Measurements from ENCODE around the gene HNRNPL.
"Not testable (repeated sequence)": the region's sequence is repeated elsewhere in the genome, so short reads cannot be mapped to it uniquely, and the experiment has no call there.

The HNRNPL gene

DNA sequence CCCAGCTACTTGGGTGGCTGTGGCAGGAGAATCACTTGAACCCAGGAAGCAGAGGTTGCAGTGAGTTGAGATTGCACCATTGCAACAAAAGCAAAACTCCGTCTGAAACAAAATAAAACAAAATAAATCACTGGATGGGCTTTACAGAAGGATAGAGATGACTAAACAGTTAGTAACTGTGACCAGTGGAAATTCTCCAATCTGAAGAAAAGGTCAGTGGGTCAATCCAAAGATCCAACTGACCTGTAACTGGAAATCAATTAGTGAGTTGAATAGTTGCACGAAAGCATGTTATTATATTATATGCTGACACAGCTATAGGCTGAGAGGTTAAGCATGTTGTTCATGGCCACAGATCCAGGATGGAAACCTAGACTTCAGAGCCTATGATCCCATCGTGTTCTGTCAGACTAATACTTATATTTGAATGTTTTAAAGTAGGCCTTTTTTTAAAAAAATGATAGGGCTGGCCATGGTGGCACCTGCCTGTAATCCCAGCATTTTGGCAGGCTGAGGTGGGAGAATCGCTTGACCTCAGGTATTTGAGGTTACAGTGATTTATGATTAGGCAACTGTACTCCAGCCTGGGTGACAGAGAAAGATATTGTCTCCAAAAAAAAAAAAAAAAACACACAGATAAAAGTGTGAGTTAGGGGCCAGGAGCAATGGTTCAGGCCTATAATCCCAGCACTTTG, 19.6 kb downstream of the HNRNPL start:
- in situ Hi-C loops (cut with MboI; ENCODE audit: low sequenced_read_pairs) = no loop called here

DNA sequence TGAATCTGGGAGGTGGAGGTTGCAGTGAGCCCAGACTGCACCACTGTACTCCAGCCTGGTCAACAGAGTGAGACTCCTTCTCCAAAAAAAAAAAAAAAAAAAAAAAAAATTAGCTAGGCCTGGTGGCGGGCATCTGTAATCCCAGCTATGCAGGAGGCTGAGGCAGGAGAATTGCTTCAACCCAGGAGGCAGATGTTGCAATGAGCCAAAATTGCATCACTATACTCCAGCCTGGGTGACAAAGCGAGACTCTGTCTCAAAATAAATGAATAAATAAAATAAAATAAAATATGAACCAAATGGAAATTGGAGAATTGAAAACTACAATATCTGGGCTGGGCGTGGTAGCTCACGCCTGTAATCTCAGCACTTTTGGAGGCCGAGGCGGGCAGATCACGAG, 20.6 kb downstream of the HNRNPL start:
- in situ Hi-C loops (cut with MboI; ENCODE audit: low sequenced_read_pairs) = not testable (repeated sequence)

DNA sequence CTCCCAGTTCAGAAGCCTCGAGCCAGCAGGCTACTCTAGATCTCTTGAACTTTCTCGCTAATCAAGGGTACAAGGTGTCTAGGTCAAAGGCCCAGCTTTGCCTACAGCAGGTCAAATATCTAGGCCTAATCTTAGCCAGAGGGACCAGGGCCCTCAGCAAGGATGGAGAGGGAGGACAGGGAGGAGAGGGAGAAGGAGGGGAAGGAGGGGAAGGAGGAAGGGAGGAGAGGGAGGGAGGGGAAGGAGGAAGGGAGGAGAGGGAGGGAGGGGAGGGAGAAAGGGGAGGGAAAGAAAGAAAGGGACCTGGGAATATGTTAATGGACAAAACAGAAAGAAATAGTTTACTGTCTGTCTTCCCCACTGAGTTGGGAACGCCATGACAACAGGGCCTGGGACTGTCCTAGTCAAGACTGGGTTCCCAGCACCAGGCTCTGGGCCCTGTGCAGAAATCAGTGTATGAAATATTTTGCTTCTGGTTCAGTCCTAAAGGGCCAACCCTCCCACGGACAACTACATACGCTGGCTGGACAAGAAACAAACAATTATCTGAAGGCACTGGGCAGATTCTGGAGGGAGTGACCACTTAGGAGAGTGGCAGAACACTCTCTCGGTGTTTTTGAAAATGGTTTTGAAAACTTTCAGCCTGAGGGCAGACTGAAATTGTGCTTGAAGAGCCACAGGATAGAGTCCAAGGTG, 22.8 kb downstream of the HNRNPL start:
- in situ Hi-C loops (cut with MboI; ENCODE audit: low sequenced_read_pairs) = no loop called here

DNA sequence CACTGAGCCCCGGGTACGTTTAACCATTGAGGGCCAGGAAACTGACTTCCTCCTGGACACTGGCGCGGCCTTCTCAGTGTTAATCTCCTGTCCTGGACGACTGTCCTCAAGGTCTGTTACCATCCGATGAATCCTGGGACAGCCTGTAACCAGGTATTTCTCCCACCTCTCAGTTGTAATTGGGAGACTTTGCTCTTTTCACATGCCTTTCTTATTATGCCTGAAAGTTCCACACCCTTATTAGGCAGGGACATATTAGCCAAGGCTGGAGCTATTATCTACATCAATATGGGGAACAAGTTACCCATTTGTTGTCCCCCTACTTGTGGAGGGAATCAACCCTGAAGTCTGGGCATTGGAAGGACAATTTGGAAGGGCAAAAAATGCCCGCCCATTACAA, 23.9 kb downstream of the HNRNPL start:
- in situ Hi-C loops (cut with MboI; ENCODE audit: low sequenced_read_pairs) = not testable (repeated sequence)

DNA sequence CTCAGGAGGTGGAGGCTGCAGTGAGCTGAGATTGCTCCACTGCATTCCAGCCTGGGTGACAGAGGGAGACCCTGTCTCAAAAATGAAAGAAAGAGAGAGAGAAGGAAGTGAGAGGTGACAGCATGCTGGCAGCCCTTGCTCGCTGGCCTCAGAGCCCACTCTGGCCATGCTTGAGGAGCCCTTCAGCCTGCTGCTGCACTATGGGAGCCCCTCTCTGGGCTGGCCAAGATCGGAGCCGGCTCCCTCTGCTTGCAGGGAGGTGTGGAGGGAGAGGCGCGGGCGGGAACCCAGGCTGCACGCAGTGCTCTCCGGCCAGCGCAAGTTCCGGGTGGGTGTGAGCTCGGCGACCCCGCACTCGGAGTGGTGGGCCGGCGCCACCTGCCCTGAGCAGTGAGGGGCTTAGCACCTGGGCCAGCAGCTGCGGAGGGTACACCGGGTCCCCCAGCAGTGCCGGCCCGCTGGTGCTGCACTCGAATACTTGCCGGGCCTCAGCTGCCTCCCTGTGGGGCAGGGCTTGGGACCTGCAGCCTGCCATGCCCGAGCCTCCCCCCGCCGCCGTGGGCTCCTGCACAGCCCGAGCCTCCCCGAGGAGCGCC, 28.5 kb downstream of the HNRNPL start:
- in situ Hi-C loops (cut with MboI; ENCODE audit: low sequenced_read_pairs) = not testable (repeated sequence)

GRCh38 chr19:38819231-38819920, 30.4 kb downstream of the HNRNPL start:
- in situ Hi-C loops (cut with MboI; ENCODE audit: low sequenced_read_pairs) = no loop called here

DNA sequence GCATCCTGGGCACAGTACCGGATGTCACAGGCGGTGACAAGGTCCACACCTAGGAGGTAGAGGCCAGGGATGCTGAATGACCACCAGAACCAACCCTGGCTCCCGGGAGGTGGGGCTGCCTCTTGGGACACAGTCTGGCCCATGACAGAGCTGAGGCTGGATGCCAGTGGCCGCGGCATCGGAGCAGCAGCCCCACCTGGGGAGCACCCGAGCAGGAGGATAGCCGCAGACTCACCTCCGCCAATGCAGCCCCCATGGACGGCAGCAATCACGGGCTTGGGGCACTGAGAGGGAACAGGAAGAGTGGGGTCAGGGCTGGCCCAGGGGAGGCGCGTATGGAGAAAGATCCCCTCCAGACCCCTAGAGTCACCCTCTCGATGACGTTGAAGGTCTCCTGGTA, 32.7 kb downstream of the HNRNPL start:
- in situ Hi-C loops (cut with MboI; ENCODE audit: low sequenced_read_pairs) = no loop called here

DNA sequence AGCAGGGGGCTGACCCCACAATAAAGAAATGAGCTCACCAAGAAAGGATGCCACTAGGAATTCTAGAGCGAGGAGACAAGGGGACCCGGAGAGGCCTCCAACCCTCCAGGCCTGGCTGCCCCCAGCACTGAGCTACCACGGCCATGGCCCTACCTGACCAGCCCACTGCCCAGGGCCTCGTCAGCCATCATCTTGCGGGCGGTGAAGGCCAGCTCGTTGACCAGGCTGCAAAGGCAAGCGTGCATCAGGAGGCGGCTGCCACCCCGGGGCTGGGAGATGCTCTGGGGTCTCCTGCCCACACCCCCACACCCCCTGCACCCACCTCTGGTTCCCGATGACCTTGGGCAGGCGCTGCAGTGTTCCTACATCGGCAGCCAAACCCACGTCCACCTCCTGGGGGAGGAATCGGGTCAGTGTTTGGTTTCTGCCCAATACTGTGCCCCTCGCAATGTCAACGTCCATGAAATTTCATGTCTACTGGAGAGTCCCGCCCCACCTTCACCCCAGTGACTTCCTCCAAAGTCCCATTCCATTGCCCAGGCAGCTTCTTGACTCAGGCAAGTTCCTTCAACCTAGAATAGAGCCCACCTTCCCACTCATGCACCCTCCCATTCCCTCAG, 33.5 kb downstream of the HNRNPL start:
- in situ Hi-C loops (cut with MboI; ENCODE audit: low sequenced_read_pairs) = no loop called here

GRCh38 chr19:38815059-38816001, 34.5 kb downstream of the HNRNPL start:
- in situ Hi-C loops (cut with MboI; ENCODE audit: low sequenced_read_pairs) = no loop called here

- in situ Hi-C loops (cut with MboI; ENCODE audit: low sequenced_read_pairs) = not testable (repeated sequence)
These were observed 35.9 kb downstream of the HNRNPL start for GRCh38 chr19:38813932-38814331.

DNA sequence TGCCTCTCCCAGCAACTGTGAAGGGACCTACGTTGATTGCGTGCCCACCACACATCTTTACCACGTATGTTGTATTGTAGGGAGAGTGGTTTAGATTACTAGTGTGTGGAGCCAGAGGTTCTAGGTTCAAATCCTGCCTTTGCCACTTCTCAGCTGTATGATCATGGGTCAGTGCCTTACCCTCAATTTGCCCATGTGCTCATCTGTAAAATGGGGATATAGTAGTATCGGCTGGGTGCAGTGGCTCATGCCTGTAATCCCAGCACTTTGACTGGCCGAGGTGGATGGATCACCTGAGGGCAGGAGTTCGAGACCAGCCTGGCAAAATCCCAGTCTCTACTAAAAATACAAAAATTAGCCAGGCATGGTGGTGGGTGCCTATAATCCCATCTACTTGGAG, 36.5 kb downstream of the HNRNPL start:
- in situ Hi-C loops (cut with MboI; ENCODE audit: low sequenced_read_pairs) = no loop called here

DNA sequence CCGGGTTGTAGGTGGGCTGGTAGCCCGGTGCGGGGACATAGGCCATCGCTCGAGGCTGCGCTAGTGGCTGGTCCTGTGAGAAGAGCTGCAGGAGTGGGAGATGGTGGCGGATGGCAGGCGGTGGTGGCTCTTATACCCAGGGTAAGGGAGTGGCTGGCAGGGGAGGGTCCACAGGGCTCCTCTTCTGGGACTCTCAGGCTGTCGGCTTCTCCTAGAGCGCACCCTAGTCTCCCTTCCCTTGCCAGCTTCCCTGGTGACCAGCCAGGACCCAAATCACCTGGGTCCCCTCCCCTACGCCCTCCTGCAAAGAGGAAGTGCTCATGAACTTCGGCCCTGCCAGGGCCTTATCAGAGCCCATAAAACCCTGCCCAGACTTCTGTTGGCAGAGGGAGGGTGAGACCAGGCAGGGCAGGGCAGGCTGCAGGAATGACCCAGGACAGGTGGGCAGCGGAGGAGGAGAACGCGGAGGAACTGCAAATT, 36.9 kb downstream of the HNRNPL start, which contains the start of gene LGALS4:
Gene LGALS4 (minus strand): TSS at position 105 of the 480 bp plus-strand sequence. CDS start 59 bp downstream, at position 46.
- in situ Hi-C loops (cut with MboI; ENCODE audit: low sequenced_read_pairs) = no loop called here

DNA sequence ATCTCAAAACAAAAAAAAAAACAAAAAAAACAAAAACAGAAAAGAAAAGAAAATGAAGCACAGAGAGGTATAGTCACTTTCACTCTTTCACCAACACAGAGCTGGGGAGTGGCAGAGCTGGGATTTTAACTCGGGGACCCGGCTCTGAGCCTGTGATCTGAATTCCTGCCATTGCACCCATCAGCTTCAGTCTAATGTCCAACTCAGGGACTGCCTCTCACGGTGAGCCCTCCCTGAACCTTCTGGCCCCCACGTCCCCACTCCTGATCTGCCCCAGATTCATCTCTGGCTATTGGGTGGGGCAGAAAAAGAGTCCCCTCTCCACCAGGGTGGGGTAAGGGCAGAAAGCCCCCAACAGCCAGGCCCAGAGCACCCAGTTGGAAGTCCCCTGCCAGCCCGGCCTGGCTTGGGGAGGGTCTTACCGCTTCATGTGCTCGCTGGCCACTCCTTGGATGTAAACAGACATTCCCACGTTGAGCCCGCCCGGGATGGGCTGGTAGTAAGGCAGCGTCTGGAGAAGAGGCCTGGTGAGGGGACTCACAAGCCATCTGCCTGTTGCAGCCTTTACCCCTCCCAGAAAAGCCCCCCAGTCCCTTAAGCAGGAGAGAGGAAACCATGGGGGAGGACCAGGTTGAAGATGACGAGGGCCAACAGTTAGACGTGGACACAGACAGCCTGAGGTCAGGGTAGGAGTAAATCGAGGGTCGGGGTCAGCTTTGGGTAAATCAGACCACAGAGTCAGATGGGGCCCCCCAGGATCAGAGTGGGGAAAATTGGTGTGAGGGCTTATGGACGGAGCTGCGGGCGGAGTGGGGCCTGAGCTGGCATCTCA, 37.6 kb downstream of the HNRNPL start:
- in situ Hi-C loops (cut with MboI; ENCODE audit: low sequenced_read_pairs) = no loop called here

DNA sequence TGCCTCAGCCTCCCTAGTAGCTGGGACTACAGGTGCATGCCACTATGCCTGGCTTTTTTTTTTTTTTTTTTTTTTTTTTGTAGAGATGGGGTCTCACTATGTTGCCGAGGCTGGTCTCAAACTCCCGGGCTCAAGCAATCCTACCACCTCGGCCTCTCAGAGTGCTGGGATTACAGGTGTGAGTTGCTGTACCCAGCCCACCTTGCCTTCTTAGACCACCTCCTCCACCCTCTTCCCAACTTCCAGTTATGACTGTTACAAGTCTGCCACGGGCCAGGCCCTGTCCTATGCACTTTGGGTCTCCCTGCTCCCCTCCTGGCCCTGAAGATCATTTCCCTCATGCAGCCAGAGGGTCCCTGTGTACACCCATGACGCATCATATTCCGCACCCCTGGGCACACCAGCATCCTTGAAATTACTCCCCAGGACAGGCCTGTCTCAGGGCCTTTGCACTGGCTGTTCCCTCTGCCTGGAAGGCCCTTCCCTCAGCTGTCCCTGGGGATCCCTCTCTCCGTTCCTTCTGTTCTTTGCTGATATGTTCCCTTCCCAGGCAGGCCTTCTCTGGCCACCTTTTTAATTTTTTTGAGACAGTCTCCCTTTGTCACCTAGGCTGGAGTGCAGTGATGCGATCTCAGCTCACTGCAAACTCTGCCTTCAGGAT, 40.1 kb downstream of the HNRNPL start:
- in situ Hi-C loops (cut with MboI; ENCODE audit: low sequenced_read_pairs) = no loop called here

- in situ Hi-C loops (cut with MboI; ENCODE audit: low sequenced_read_pairs) = no loop called here
These were observed 41.0 kb downstream of the HNRNPL start for GRCh38 chr19:38808741-38809140.

DNA sequence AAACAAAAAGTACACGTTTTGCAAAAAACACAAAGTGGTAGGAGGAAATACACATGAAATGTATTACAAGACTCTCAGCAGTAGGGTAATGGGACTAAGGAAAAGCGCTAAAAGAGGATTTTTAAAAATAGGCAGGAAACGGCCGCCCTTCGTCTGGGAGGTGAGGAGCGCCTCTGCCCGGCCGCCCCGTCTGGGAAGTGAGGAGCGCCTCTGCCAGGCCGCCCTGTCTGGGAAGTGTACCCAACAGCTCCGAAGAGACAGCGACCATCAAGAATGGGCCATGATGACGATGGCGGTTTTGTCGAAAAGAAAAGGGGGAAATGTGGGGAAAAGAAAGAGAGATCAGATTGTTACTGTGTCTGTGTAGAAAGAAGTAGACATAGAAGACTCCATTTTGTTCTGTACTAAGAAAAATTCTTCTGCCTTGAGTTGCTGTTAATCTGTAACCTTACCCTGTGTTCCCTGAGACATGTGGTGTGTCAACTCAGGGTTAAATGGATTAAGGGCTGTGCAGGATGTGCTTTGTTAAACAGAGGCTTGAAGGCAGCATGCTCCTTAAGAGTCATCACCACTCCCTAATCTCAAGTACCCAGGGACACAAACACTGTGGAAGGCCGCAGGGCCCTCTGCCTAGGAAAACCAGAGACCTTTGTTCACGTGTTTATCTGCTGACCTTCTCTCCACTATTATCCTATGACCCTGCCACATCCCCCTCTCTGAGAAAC, 42.2 kb downstream of the HNRNPL start:
- in situ Hi-C loops (cut with MboI; ENCODE audit: low sequenced_read_pairs) = not testable (repeated sequence)

- in situ Hi-C loops (cut with MboI; ENCODE audit: low sequenced_read_pairs) = no loop called here
These were observed 43.4 kb downstream of the HNRNPL start for GRCh38 chr19:38806371-38806770.

GRCh38 chr19:38805180-38805579, 44.6 kb downstream of the HNRNPL start:
- in situ Hi-C loops (cut with MboI; ENCODE audit: low sequenced_read_pairs) = no loop called here

Measured in hTERT RPE-1 (cell line).